Large intestine (tissue), 3 donors: Measurements from ENCODE around the gene FUT8. TPM values are rescaled to one million over a fixed set of nuclear protein-coding genes. Genes with fewer than 3 reads are reported as not detected.

Experiments used
- DNase-seq, 2 donors: peaks; one replicate each; pipeline versions ENCODE4 v3.0.0 to v3.0.0-alpha.2; 2013
- H3K27ac ChIP-seq: one replicate; pipeline ENCODE4 v1.5.1; 2013; ENCODE audit warnings: low read length
- H3K27me3 ChIP-seq: 2 replicates; pipeline ENCODE4 v1.6.1; 2013; ENCODE audit warnings: low read length; ENCODE audit not compliant: control insufficient read depth, insufficient read depth
- H3K36me3 ChIP-seq: 2 replicates; pipeline ENCODE4 v1.6.1; 2013; ENCODE audit warnings: low read length; ENCODE audit not compliant: control insufficient read depth, insufficient read depth
- H3K4me1 ChIP-seq: one replicate; pipeline ENCODE4 v1.6.1; 2013; ENCODE audit warnings: low read length; ENCODE audit not compliant: control insufficient read depth, insufficient read depth
- H3K4me3 ChIP-seq: one replicate; pipeline ENCODE4 v1.5.1; 2013; ENCODE audit warnings: low read length
- H3K9me3 ChIP-seq: one replicate; pipeline ENCODE4 v1.6.1; 2013; ENCODE audit warnings: mild to moderate bottlenecking, low read depth, low read length, moderate library complexity; ENCODE audit not compliant: control insufficient read depth
- WGBS: methylation state at CpG from one replicate; pipeline ENCODE4 v1.1.5; 2013; ENCODE audit warnings: low lambda C conversion rate; ENCODE audit not compliant: insufficient coverage; 5-methylcytosine and 5-hydroxymethylcytosine counted together
- polyA plus RNA-seq: library from polyadenylated mRNA; unstranded; fragments of 120-200 nt; gene quantifications from one replicate; pipeline ENCODE4 v1.2.1, GENCODE V29; 2013

Gene FUT8
- polyA plus RNA-seq, 1 donor: 53.7 TPM

- Histone ChIP-seq H3K9me3 (no peaks in the 10 kb centered on the region), H3K4me1 (no peaks in the 10 kb centered on the region), H3K36me3 (no peaks in the 10 kb centered on the region), H3K4me3 (no peak overlapping the region), H3K27me3 (no peaks in the 10 kb centered on the region), H3K27ac (no peak overlapping the region)
- WGBS: no CpG with 5 or more reads among the region's 6 CpGs
- DNase-seq: no peak
Observed at GRCh38 chr14:65506801-65507200, 94.3 kb downstream of the FUT8 start.

GRCh38 chr14:65509842-65510241 is 97.3 kb downstream of the FUT8 start:
- Histone ChIP-seq H3K36me3 (no peaks in the 10 kb centered on the region), H3K27me3 (no peaks in the 10 kb centered on the region), H3K4me1 (no peaks in the 10 kb centered on the region), H3K27ac (no peak overlapping the region), H3K4me3 (no peak overlapping the region), H3K9me3 (no peaks in the 10 kb centered on the region)
- DNase-seq: no peak
- WGBS: no CpG with 5 or more reads among the region's 3 CpGs

GRCh38 chr14:65513671-65514070 is 101.1 kb downstream of the FUT8 start:
- Histone ChIP-seq H3K27me3 (no peaks in the 10 kb centered on the region), H3K36me3 (no peaks in the 10 kb centered on the region), H3K9me3 (no peaks in the 10 kb centered on the region), H3K4me3 (no peak overlapping the region), H3K4me1 (no peaks in the 10 kb centered on the region), H3K27ac (no peak overlapping the region)
- DNase-seq: no peak
- WGBS: no CpG with 5 or more reads among the region's 5 CpGs

- H3K27ac ChIP-seq: no peak overlapping the region
Observed at GRCh38 chr14:65517635-65518542, 105.4 kb downstream of the FUT8 start.

GRCh38 chr14:65528069-65528468 is 115.5 kb downstream of the FUT8 start:
- H3K9me3 ChIP-seq: peaks cover 19% of the 10 kb centered on the region
- no peak overlapping the region for H3K4me3 ChIP-seq
- no peak for DNase-seq
- WGBS: no CpG with 5 or more reads among the region's 11 CpGs
- no peaks in the 10 kb centered on the region for H3K27me3 ChIP-seq
- no peaks in the 10 kb centered on the region for H3K4me1 ChIP-seq
- no peaks in the 10 kb centered on the region for H3K36me3 ChIP-seq
- H3K27ac ChIP-seq: no peak overlapping the region

More at GRCh38 chr14:65517635-65518542, 105.4 kb downstream of the FUT8 start:
- no peaks in the 10 kb centered on the region for H3K4me1 ChIP-seq
- H3K4me3 ChIP-seq: no peak overlapping the region
- no peaks in the 10 kb centered on the region for H3K36me3 ChIP-seq
- no peaks in the 10 kb centered on the region for H3K9me3 ChIP-seq
- no peaks in the 10 kb centered on the region for H3K27me3 ChIP-seq
- DNase-seq: no peak

GRCh38 chr14:65531148-65531547 is 118.6 kb downstream of the FUT8 start:
- WGBS: 100% methylated on average over 3 of the region's 3 CpGs
- DNase-seq: no peak
- no peaks in the 10 kb centered on the region for H3K4me1 ChIP-seq
- H3K27me3 ChIP-seq: no peaks in the 10 kb centered on the region
- no peaks in the 10 kb centered on the region for H3K36me3 ChIP-seq
- H3K9me3 ChIP-seq: peaks cover 26% of the 10 kb centered on the region
- no peak overlapping the region for H3K4me3 ChIP-seq
- no peak overlapping the region for H3K27ac ChIP-seq

GRCh38 chr14:65533736-65534404 is 121.3 kb downstream of the FUT8 start:
- no peak for DNase-seq
- WGBS: 100% methylated on average over 1 of the region's 4 CpGs

GRCh38 chr14:65536781-65537423 is 124.4 kb downstream of the FUT8 start:
- no peaks in the 10 kb centered on the region for H3K4me1 ChIP-seq
- no peak overlapping the region for H3K4me3 ChIP-seq
- no peak overlapping the region for H3K27ac ChIP-seq
- H3K27me3 ChIP-seq: no peaks in the 10 kb centered on the region
- DNase-seq: no peak
- H3K9me3 ChIP-seq: peaks cover 16% of the 10 kb centered on the region
- WGBS: 100% methylated on average over 2 of the region's 2 CpGs
- H3K36me3 ChIP-seq: no peaks in the 10 kb centered on the region

More at GRCh38 chr14:65533736-65534404, 121.3 kb downstream of the FUT8 start:
- no peak overlapping the region for H3K27ac ChIP-seq
- no peaks in the 10 kb centered on the region for H3K36me3 ChIP-seq
- no peaks in the 10 kb centered on the region for H3K27me3 ChIP-seq
- peaks cover 23% of the 10 kb centered on the region for H3K9me3 ChIP-seq
- H3K4me1 ChIP-seq: no peaks in the 10 kb centered on the region
- H3K4me3 ChIP-seq: no peak overlapping the region

- no peaks in the 10 kb centered on the region for H3K36me3 ChIP-seq
- no peak overlapping the region for H3K4me3 ChIP-seq
- 80% methylated on average over 1 of the region's 2 CpGs for WGBS
- no peak overlapping the region for H3K27ac ChIP-seq
- no peaks in the 10 kb centered on the region for H3K4me1 ChIP-seq
- no peaks in the 10 kb centered on the region for H3K27me3 ChIP-seq
- H3K9me3 ChIP-seq: no peaks in the 10 kb centered on the region
- DNase-seq: no peak
Observed at GRCh38 chr14:65548878-65549277, 136.3 kb downstream of the FUT8 start.

- Histone ChIP-seq H3K36me3 (no peaks in the 10 kb centered on the region), H3K4me1 (no peaks in the 10 kb centered on the region), H3K27ac (no peak overlapping the region), H3K27me3 (no peaks in the 10 kb centered on the region), H3K9me3 (no peaks in the 10 kb centered on the region), H3K4me3 (no peak overlapping the region)
- no peak for DNase-seq
- no CpG with 5 or more reads among the region's 2 CpGs for WGBS
Observed at GRCh38 chr14:65549429-65549828, 136.9 kb downstream of the FUT8 start.
